HEK293 (cell line): ENCODE data around the gene GRIN2A.

Experiments used
- CTCF ChIA-PET: fragments of 350-600 bp; formaldehyde crosslinking; extraction: SDS; loops from one replicate; lab custom pipeline; 2021; ENCODE audit warnings: antibody characterized with exemption; lab: Yijun Ruan, JAX
- POLR2A ChIA-PET: fragments of 300-600 bp; formaldehyde crosslinking; extraction: SDS; loops from one replicate; lab custom pipeline; 2020; ENCODE audit warnings: antibody characterized with exemption, inconsistent platforms; lab: Yijun Ruan, JAX
- H3K27ac ChIP-seq: fragments of 200-500 bp; sonication (Bioruptor generic); 2 replicates; pipeline ENCODE4 v1.5.1; 2014; ENCODE audit warnings: low read depth, low read length, control low read depth, inconsistent platforms; ENCODE audit errors: extremely low read depth
- H3K36me3 ChIP-seq, 2 experiments: fragments of 200-500 bp in 1 of 2; sonication (Bioruptor generic) in 1 of 2; 1 replicate in 1 of 2; 2 replicates in 1 of 2; pipeline ENCODE4 v1.5.1; 2014 to 2017; ENCODE audit warnings: inconsistent platforms in 2 of 2, low read length in 2 of 2; ENCODE audit not compliant: control insufficient read depth in 2 of 2, insufficient read depth in 1 of 2
- H3K4me1 ChIP-seq: fragments of 200-500 bp; sonication (Bioruptor generic); 2 replicates; pipeline ENCODE4 v1.5.1; 2014; ENCODE audit warnings: mild to moderate bottlenecking, low read length, inconsistent platforms; ENCODE audit not compliant: control insufficient read depth, insufficient read depth
- H3K4me3 ChIP-seq: 2 replicates; pipeline ENCODE4 v1.5.1; 2011; ENCODE audit warnings: low read depth, mild to moderate bottlenecking, control low read depth, low read length, moderate library complexity
- H3K9me3 ChIP-seq: fragments of 200-500 bp; sonication (Bioruptor generic); 2 replicates; pipeline ENCODE4 v1.5.1; 2014; ENCODE audit warnings: low read depth, low read length, inconsistent platforms; ENCODE audit not compliant: control insufficient read depth, insufficient read depth
- SP7 ChIP-seq: fragments of 450-650 bp; formaldehyde crosslinking; IDR thresholded peaks from 2 replicates; pipeline ENCODE4 v1.5.1; 2016; ENCODE audit warnings: missing biosample characterization, missing genetic modification characterization
- TRIM28 ChIP-seq: IDR thresholded peaks from 2 replicates; pipeline ENCODE4 v1.6.1; 2011; ENCODE audit warnings: low read length, control low read depth, borderline replicate concordance
- ZBTB48 ChIP-seq: fragments of 450-650 bp; formaldehyde crosslinking; IDR thresholded peaks from 2 replicates; pipeline ENCODE4 v1.5.1; 2016; ENCODE audit warnings: missing biosample characterization, missing genetic modification characterization
- ZFP37 ChIP-seq: fragments of 450-650 bp; formaldehyde crosslinking; IDR thresholded peaks from 2 replicates; pipeline ENCODE4 v1.5.1; 2016; ENCODE audit warnings: missing biosample characterization, missing genetic modification characterization
- ZNF23 ChIP-seq: fragments of 450-650 bp; formaldehyde crosslinking; IDR thresholded peaks from 2 replicates; pipeline ENCODE4 v1.5.1; 2016; ENCODE audit warnings: missing biosample characterization, missing genetic modification characterization, borderline replicate concordance
- ZNF274 ChIP-seq, 2 experiments: fragments of 200-500 bp in 1 of 2; fragments of 450-650 bp in 1 of 2; sonication (Bioruptor generic) in 1 of 2; formaldehyde crosslinking in 1 of 2; IDR thresholded peaks; 2 replicates each; pipeline versions ENCODE4 v1.5.1 to v1.6.1; 2014 to 2016; ENCODE audit warnings: borderline replicate concordance in 1 of 2, inconsistent platforms in 1 of 2, low read length in 1 of 2, missing biosample characterization in 1 of 2, missing genetic modification characterization in 1 of 2
- ZNF292 ChIP-seq: fragments of 450-650 bp; formaldehyde crosslinking; IDR thresholded peaks from 2 replicates; pipeline ENCODE4 v1.5.1; 2016; ENCODE audit warnings: low read depth, missing biosample characterization, missing genetic modification characterization, borderline replicate concordance
- ZNF544 ChIP-seq: fragments of 450-650 bp; formaldehyde crosslinking; IDR thresholded peaks from 2 replicates; pipeline ENCODE4 v1.5.0; 2017; ENCODE audit warnings: missing biosample characterization, missing genetic modification characterization
- ZNF600 ChIP-seq: fragments of 450-650 bp; formaldehyde crosslinking; IDR thresholded peaks from 2 replicates; pipeline ENCODE4 v1.5.1; 2016; ENCODE audit warnings: missing biosample characterization, missing genetic modification characterization
- ZNF624 ChIP-seq: fragments of 450-650 bp; formaldehyde crosslinking; IDR thresholded peaks from 2 replicates; pipeline ENCODE4 v1.5.1; 2017; ENCODE audit warnings: missing biosample characterization, missing genetic modification characterization
- ZNF837 ChIP-seq: fragments of 450-650 bp; formaldehyde crosslinking; IDR thresholded peaks from 2 replicates; pipeline ENCODE4 v1.5.1; 2016; ENCODE audit warnings: missing biosample characterization, missing genetic modification characterization
- TF ChIP-seq, protein P1 (sequence below): fragments of 450-650 bp; IDR thresholded peaks from 2 replicates; pipeline ENCODE4 v1.5.1; 2018; ENCODE audit warnings: missing biosample characterization, missing genetic modification characterization
- TF ChIP-seq, protein P2 (sequence below): fragments of 450-650 bp; formaldehyde crosslinking; conservative IDR thresholded peaks from 2 replicates; pipeline ENCODE4 v1.5.1; 2016; ENCODE audit warnings: low read depth, missing biosample characterization, missing genetic modification characterization
- TF ChIP-seq, protein P3 (sequence below): fragments of 450-650 bp; formaldehyde crosslinking; IDR thresholded peaks from 2 replicates; pipeline ENCODE4 v1.5.1; 2016; ENCODE audit warnings: missing biosample characterization, missing genetic modification characterization
- TF ChIP-seq, protein P4 (sequence below): fragments of 450-650 bp; formaldehyde crosslinking; conservative IDR thresholded peaks from 2 replicates; pipeline ENCODE4 v1.5.1; 2016; ENCODE audit warnings: low read depth, missing biosample characterization, missing genetic modification characterization

The GRIN2A gene

DNA sequence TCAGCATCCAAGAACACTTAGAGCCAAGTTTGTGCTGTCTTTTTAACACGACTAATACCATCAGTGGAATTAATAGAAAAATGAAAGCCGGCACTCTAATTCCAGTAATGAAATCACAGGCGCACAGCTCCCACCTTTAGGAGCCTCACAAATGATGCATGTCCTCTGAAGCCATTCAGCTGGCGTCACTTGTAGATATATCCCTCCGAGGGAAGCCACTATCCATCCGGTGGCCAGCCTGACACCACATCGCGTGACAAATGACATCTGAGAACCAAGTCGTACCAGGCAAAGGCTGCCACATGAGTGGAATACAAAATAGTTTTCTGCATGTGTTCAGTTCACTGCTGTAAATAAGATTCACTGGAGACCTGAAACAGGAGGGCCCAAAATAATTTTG is 205.6 kb downstream of the GRIN2A start:
- CTCF ChIA-PET: no interaction called here

DNA sequence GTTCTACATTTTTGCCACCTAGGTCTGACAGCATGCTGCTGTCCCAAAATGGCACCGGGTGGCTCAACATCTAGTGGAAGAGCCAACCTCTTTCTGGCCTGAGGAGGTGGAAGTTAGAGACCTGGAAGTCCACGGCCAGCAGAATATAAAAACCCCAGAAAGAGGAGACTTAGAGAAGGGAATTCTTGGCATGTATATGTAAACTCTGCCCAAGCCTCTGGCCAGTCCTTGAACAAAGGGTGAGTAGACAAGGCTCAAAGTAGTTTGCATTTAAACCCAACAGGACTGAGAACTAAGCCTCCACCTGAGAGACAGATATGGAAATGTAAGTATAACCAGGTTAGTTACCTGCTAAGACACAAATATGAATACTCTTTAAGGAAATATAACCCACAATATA is 210.3 kb downstream of the GRIN2A start:
- no peaks in the 10 kb centered on the region for H3K4me1 ChIP-seq
- TF ChIP-seq ZBTB48 (tag by site-specific recombination) (no peak), ZNF837 (tag by site-specific recombination) (no peak), ZNF544 (no peak)
- TF ChIP-seq, protein P1, sequence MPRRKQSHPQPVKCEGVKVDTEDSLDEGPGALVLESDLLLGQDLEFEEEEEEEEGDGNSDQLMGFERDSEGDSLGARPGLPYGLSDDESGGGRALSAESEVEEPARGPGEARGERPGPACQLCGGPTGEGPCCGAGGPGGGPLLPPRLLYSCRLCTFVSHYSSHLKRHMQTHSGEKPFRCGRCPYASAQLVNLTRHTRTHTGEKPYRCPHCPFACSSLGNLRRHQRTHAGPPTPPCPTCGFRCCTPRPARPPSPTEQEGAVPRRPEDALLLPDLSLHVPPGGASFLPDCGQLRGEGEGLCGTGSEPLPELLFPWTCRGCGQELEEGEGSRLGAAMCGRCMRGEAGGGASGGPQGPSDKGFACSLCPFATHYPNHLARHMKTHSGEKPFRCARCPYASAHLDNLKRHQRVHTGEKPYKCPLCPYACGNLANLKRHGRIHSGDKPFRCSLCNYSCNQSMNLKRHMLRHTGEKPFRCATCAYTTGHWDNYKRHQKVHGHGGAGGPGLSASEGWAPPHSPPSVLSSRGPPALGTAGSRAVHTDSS (tag by site-specific recombination): no peak
- TF ChIP-seq, protein P2, sequence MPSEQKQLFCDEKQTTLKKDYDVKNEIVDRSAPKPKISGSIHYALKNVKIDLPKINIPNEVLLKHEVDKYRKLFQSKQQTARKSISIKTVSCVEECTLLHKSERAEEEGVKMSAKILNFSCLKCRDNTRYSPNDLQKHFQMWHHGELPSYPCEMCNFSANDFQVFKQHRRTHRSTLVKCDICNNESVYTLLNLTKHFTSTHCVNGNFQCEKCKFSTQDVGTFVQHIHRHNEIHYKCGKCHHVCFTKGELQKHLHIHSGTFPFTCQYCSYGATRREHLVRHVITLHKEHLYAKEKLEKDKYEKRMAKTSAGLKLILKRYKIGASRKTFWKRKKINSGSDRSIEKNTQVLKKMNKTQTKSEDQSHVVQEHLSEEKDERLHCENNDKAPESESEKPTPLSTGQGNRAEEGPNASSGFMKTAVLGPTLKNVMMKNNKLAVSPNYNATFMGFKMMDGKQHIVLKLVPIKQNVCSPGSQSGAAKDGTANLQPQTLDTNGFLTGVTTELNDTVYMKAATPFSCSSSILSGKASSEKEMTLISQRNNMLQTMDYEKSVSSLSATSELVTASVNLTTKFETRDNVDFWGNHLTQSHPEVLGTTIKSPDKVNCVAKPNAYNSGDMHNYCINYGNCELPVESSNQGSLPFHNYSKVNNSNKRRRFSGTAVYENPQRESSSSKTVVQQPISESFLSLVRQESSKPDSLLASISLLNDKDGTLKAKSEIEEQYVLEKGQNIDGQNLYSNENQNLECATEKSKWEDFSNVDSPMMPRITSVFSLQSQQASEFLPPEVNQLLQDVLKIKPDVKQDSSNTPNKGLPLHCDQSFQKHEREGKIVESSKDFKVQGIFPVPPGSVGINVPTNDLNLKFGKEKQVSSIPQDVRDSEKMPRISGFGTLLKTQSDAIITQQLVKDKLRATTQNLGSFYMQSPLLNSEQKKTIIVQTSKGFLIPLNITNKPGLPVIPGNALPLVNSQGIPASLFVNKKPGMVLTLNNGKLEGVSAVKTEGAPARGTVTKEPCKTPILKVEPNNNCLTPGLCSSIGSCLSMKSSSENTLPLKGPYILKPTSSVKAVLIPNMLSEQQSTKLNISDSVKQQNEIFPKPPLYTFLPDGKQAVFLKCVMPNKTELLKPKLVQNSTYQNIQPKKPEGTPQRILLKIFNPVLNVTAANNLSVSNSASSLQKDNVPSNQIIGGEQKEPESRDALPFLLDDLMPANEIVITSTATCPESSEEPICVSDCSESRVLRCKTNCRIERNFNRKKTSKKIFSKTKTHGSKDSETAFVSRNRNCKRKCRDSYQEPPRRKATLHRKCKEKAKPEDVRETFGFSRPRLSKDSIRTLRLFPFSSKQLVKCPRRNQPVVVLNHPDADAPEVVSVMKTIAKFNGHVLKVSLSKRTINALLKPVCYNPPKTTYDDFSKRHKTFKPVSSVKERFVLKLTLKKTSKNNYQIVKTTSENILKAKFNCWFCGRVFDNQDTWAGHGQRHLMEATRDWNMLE (tag by site-specific recombination): no peak
- CTCF ChIA-PET: no interaction called here
- no peaks in the 10 kb centered on the region for H3K36me3 ChIP-seq
- no peak overlapping the region for H3K4me3 ChIP-seq
- H3K9me3 ChIP-seq: no peaks in the 10 kb centered on the region
- no peak overlapping the region for H3K27ac ChIP-seq
- POLR2A ChIA-PET: no interaction called here

More for the DNA sequence above, 205.6 kb downstream of the GRIN2A start:
- Histone ChIP-seq H3K4me1 (no peaks in the 10 kb centered on the region), H3K4me3 (no peak overlapping the region), H3K27ac (no peak overlapping the region), H3K36me3 (no peaks in the 10 kb centered on the region), H3K9me3 (no peaks in the 10 kb centered on the region)
- POLR2A ChIA-PET: no interaction called here
- TF ChIP-seq ZFP37 (tag by site-specific recombination) (no peak), ZNF23 (tag by site-specific recombination) (no peak), SP7 (no peak), ZNF624 (no peak), ZNF274 (IDR thresholded peaks at IDR 0.05; ENCODE audit: low read length) (no peak), ZNF274 (tag by site-specific recombination; IDR thresholded peaks at IDR 0.05; ENCODE audit: borderline replicate concordance) (no peak), TRIM28 (no peak), ZNF600 (tag by site-specific recombination) (no peak), ZNF292 (tag by site-specific recombination) (no peak)
- TF ChIP-seq, protein P3, sequence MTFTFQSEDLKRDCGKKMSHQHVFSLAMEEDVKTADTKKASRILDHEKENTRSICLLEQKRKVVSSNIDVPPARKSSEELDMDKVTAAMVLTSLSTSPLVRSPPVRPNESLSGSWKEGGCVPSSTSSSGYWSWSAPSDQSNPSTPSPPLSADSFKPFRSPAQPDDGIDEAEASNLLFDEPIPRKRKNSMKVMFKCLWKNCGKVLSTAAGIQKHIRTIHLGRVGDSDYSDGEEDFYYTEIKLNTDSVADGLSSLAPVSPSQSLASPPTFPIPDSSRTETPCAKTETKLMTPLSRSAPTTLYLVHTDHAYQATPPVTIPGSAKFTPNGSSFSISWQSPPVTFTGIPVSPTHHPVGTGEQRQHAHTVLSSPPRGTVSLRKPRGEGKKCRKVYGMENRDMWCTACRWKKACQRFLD (tag by site-specific recombination): no peak
- TF ChIP-seq, protein P4, sequence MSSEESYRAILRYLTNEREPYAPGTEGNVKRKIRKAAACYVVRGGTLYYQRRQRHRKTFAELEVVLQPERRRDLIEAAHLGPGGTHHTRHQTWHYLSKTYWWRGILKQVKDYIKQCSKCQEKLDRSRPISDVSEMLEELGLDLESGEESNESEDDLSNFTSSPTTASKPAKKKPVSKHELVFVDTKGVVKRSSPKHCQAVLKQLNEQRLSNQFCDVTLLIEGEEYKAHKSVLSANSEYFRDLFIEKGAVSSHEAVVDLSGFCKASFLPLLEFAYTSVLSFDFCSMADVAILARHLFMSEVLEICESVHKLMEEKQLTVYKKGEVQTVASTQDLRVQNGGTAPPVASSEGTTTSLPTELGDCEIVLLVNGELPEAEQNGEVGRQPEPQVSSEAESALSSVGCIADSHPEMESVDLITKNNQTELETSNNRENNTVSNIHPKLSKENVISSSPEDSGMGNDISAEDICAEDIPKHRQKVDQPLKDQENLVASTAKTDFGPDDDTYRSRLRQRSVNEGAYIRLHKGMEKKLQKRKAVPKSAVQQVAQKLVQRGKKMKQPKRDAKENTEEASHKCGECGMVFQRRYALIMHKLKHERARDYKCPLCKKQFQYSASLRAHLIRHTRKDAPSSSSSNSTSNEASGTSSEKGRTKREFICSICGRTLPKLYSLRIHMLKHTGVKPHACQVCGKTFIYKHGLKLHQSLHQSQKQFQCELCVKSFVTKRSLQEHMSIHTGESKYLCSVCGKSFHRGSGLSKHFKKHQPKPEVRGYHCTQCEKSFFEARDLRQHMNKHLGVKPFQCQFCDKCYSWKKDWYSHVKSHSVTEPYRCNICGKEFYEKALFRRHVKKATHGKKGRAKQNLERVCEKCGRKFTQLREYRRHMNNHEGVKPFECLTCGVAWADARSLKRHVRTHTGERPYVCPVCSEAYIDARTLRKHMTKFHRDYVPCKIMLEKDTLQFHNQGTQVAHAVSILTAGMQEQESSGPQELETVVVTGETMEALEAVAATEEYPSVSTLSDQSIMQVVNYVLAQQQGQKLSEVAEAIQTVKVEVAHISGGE (tag by site-specific recombination): no peak
- TF ChIP-seq, all 188 proteins: peak for 0
